Mucosa of gallbladder (tissue), 1 donor: ENCODE measurements around the gene RBM3. TPM values are rescaled to one million over a fixed set of nuclear protein-coding genes. Genes with fewer than 3 reads are reported as not detected.

Source experiments
- DNase-seq: peaks from one replicate; pipeline ENCODE4 v3.0.0-alpha.2; 2020; ENCODE audit warnings: low spot score
- total RNA-seq: library from RNA; stranded (reverse); gene quantifications from one replicate; pipeline ENCODE4 v1.2.1, GENCODE V29; 2021
- donor health status: DM: no; HTN: no; CAD: no.

The RBM3 gene
- total RNA-seq, 1 donor from 2014 or later = 46.0 TPM

DNA sequence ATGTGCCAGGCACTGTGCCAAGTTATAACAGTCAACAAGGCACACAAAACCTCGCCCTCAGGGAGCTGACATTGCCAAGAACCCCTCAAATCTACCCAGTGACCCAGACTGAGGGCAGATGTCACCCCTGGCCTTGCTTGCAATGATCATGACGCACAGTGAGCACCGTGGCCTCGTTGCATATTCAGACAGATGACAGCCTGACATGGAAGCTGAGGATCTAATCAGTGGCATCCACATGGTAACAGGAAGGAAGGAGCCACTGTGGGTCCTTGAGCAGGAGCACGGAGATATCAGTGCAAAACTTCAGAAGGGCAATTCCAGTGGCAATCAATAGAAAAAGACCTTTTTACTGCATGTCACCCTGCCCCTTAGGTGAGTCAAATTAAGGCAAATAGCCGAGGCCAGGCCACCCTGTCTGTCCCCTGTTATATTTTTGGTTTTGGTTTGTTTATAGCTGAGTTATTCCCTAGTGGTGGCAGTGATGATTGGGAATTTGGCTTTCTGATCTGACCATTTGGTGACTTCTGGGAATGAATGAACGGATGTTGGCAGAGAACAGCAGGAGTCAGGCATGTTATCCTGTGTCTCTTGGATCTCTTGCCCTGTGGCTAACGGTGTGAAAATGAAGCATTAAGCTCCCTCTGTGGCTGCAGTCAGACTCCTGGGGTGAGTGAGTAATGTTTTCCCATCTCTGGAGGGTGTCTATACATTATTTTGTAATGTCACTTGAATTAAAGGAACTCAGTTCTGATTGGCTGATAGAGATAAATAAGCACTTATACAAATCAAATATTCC lies 43.5 kb downstream of the RBM3 start:
- DNase-seq = no peak

DNA sequence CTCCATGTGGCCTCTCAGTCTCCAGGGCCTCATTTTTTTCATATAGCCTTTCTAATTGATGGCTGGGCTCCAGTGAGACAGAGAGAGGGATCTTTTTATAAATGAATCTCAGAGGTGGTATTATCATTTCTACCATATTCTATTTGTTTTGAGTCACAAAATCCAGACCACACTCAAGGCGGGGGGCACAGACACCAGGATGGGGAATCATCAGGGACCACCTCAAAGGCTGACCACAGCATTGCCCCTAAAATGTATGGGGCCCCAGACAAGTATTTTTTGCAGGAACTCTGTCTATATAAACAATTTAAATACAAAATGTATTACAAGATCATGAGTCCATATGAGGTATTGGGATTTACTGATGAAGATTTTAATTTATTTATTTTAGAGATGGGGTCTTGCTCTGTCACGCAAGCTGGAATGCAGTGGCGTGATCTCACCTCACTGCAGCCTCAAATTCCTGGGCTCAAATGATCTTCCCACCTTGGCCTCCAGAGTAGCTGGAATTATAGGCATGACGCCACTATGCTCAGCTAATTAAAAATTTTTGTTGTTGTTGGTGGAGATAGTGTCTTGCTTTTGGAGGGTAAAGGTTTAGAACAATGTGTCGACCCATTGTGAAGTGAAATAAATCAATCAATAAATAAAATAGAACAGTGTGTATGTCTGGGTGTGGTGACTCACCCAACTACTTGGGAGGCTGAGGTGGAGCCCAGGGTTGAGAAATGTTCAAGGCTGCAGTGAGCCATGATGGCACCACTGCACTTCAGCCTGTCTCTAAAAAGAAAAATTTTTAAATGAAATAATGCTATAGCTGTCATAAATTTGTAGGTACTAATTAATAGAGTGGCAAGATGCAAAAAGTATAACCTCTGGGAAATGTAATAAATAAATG lies 52.4 kb downstream of the RBM3 start:
- DNase-seq = no peak

Other genes starting within 250 kb of the RBM3 start
- not detected for gene SSX3, start 217.8 kb upstream of the RBM3 start, total RNA-seq
- gene SSX4, start 190.9 kb upstream of the RBM3 start, total RNA-seq = not detected
- gene SSX4B, start 162.5 kb upstream of the RBM3 start, total RNA-seq = not detected
- gene SLC38A5, start 104.2 kb upstream of the RBM3 start, total RNA-seq = 3.8 TPM
- 24.6 TPM for gene FTSJ1, start 98.3 kb upstream of the RBM3 start, total RNA-seq
- gene PORCN, start 65.5 kb upstream of the RBM3 start, total RNA-seq = 11.8 TPM
- 127 TPM for gene EBP, start 52.7 kb upstream of the RBM3 start, total RNA-seq
- gene TBC1D25, start 34.8 kb upstream of the RBM3 start, total RNA-seq = 17.8 TPM
- 156 TPM for gene WDR13, start 23.0 kb downstream of the RBM3 start, total RNA-seq
- 11.5 TPM for gene WAS, start 109.3 kb downstream of the RBM3 start, total RNA-seq
- gene SUV39H1, start 122.2 kb downstream of the RBM3 start, total RNA-seq = 4.5 TPM
- gene GLOD5, start 187.3 kb downstream of the RBM3 start, total RNA-seq = 4.8 TPM
- 0.98 TPM for gene GATA1, start 212.1 kb downstream of the RBM3 start, total RNA-seq
- 108 TPM for gene HDAC6, start 227.6 kb downstream of the RBM3 start, total RNA-seq